GM10847 (cell line): ENCODE measurements around the gene BRME1.

ENCODE experiments used
- POLR2A ChIP-seq: IDR thresholded peaks from 2 replicates; pipeline ENCODE4 v1.6.1; 2011; ENCODE audit not compliant: insufficient read length; ENCODE audit errors: extremely low read depth

Gene BRME1

GRCh38 chr19:13881692-13882418, 24.1 kb downstream of the BRME1 start:
- TF ChIP-seq POLR2A: no peak

- TF ChIP-seq POLR2A: no peak
These were observed 24.6 kb downstream of the BRME1 start for GRCh38 chr19:13881251-13881691.

GRCh38 chr19:13880059-13881043, 25.6 kb downstream of the BRME1 start:
- TF ChIP-seq POLR2A: no peak

- TF ChIP-seq POLR2A: no peak
These were observed 28.6 kb downstream of the BRME1 start for GRCh38 chr19:13877303-13877702.

GRCh38 chr19:13876834-13877233, 29.1 kb downstream of the BRME1 start, which contains the start of gene NANOS3:
TSS of gene NANOS3 (plus strand) at chr19:13877134. CDS start at chr19:13877249, 115 bp downstream.
- TF ChIP-seq POLR2A: no peak

GRCh38 chr19:13875824-13876223, 30.1 kb downstream of the BRME1 start:
- no peak for TF ChIP-seq POLR2A

- no peak for TF ChIP-seq POLR2A
These were observed 31.9 kb downstream of the BRME1 start for GRCh38 chr19:13873834-13874515.

GRCh38 chr19:13872695-13873389, 33.1 kb downstream of the BRME1 start:
- no peak for TF ChIP-seq POLR2A

GRCh38 chr19:13872339-13872694, 33.6 kb downstream of the BRME1 start:
- no peak for TF ChIP-seq POLR2A

GRCh38 chr19:13870873-13871272, 35.0 kb downstream of the BRME1 start:
- no peak for TF ChIP-seq POLR2A

- TF ChIP-seq POLR2A: no peak
These were observed 36.6 kb downstream of the BRME1 start for GRCh38 chr19:13869281-13869680.

GRCh38 chr19:13868663-13869062, 37.3 kb downstream of the BRME1 start:
- no peak for TF ChIP-seq POLR2A

- TF ChIP-seq POLR2A: no peak
These were observed 39.4 kb downstream of the BRME1 start for GRCh38 chr19:13866463-13867046.
